ENCODE results near the gene CD47. TPM values are rescaled to one million over a fixed set of nuclear protein-coding genes. Genes with fewer than 3 reads are reported as not detected.

The CD47 gene
- total RNA-seq, 2 donors from 2014 or later, result 68.1 to 101 TPM

GRCh38 chr3:108113975-108114374 is 23.1 kb upstream of the CD47 start:
- H3K4me3 ChIP-seq, result no peak overlapping the region
- H3K27me3 ChIP-seq, result no peaks in the 10 kb centered on the region
- H3K36me3 ChIP-seq, result no peaks in the 10 kb centered on the region
- H3K4me1 ChIP-seq, result no peaks in the 10 kb centered on the region
- no peak for TF ChIP-seq CTCF (IDR thresholded peaks at IDR 0.05)
- H3K9ac ChIP-seq (ENCODE audit: low read depth in 2 of 2, low read length in 2 of 2), result no peak overlapping the region
- intact Hi-C loops (cut with DNase I), result no loop called here
- H3K27ac ChIP-seq, result no peak overlapping the region
- no peaks in the 10 kb centered on the region for H3K9me3 ChIP-seq
- DNase-seq, result no peak

- intact Hi-C loops (cut with DNase I), result no loop called here
- DNase-seq, result no peak
- H3K27me3 ChIP-seq, result no peaks in the 10 kb centered on the region
Measured at GRCh38 chr3:108110934-108111333, 20.1 kb upstream of the CD47 start.

GRCh38 chr3:108108416-108108815 is 17.6 kb upstream of the CD47 start:
- Histone ChIP-seq H3K27me3 (no peaks in the 10 kb centered on the region), H3K4me3 (no peak overlapping the region), H3K4me1 (no peaks in the 10 kb centered on the region), H3K9me3 (no peaks in the 10 kb centered on the region), H3K27ac (no peak overlapping the region), H3K9ac (ENCODE audit: low read depth in 2 of 2, low read length in 2 of 2) (no peak overlapping the region), H3K36me3 (no peaks in the 10 kb centered on the region)
- no peak for TF ChIP-seq CTCF (IDR thresholded peaks at IDR 0.05)
- DNase-seq, result no peak
- intact Hi-C loops (cut with DNase I), result no loop called here

More at GRCh38 chr3:108110934-108111333, 20.1 kb upstream of the CD47 start:
- Histone ChIP-seq H3K27ac (no peak overlapping the region), H3K9me3 (no peaks in the 10 kb centered on the region), H3K4me3 (no peak overlapping the region), H3K4me1 (no peaks in the 10 kb centered on the region), H3K9ac (ENCODE audit: low read depth in 2 of 2, low read length in 2 of 2) (no peak overlapping the region), H3K36me3 (no peaks in the 10 kb centered on the region)
- no peak for TF ChIP-seq CTCF (IDR thresholded peaks at IDR 0.05)

GRCh38 chr3:108106449-108106848 is 15.6 kb upstream of the CD47 start:
- H3K36me3 ChIP-seq, result no peaks in the 10 kb centered on the region
- no peak overlapping the region for H3K4me3 ChIP-seq
- DNase-seq, result no peak
- H3K4me1 ChIP-seq, result no peaks in the 10 kb centered on the region
- intact Hi-C loops (cut with DNase I), result no loop called here
- no peaks in the 10 kb centered on the region for H3K9me3 ChIP-seq
- TF ChIP-seq CTCF (IDR thresholded peaks at IDR 0.05), result no peak
- H3K27ac ChIP-seq, result no peak overlapping the region
- H3K9ac ChIP-seq (ENCODE audit: low read depth in 2 of 2, low read length in 2 of 2), result no peak overlapping the region
- H3K27me3 ChIP-seq, result no peaks in the 10 kb centered on the region

GRCh38 chr3:108106031-108106430 is 15.2 kb upstream of the CD47 start:
- Histone ChIP-seq H3K27ac (no peak overlapping the region), H3K4me1 (no peaks in the 10 kb centered on the region), H3K27me3 (no peaks in the 10 kb centered on the region), H3K9ac (ENCODE audit: low read depth in 2 of 2, low read length in 2 of 2) (no peak overlapping the region), H3K36me3 (no peaks in the 10 kb centered on the region), H3K4me3 (no peak overlapping the region), H3K9me3 (no peaks in the 10 kb centered on the region)
- no peak for DNase-seq
- intact Hi-C loops (cut with DNase I), result no loop called here
- TF ChIP-seq CTCF (IDR thresholded peaks at IDR 0.05), result no peak
